ENCODE results near the gene PLXNA4.

PLXNA4 gene

GRCh38 chr7:132501956-132502355 is 74.3 kb downstream of the PLXNA4 start:
- DNase-seq (ENCODE audit: low read depth), result no peak

- no peak for DNase-seq (ENCODE audit: low read depth)
These were observed 75.4 kb downstream of the PLXNA4 start for GRCh38 chr7:132500727-132501440.

- DNase-seq (ENCODE audit: low read depth), result no peak
These were observed 76.8 kb downstream of the PLXNA4 start for GRCh38 chr7:132499487-132499886.

- DNase-seq (ENCODE audit: low read depth), result no peak
These were observed 77.2 kb downstream of the PLXNA4 start for GRCh38 chr7:132499065-132499464.

- no peak for DNase-seq (ENCODE audit: low read depth)
These were observed 78.0 kb downstream of the PLXNA4 start for GRCh38 chr7:132498319-132498718.

- no peak for DNase-seq (ENCODE audit: low read depth)
These were observed 79.2 kb downstream of the PLXNA4 start for GRCh38 chr7:132497098-132497497.

GRCh38 chr7:132495936-132496335 is 80.3 kb downstream of the PLXNA4 start:
- DNase-seq (ENCODE audit: low read depth), result no peak

GRCh38 chr7:132494474-132494873 is 81.8 kb downstream of the PLXNA4 start:
- DNase-seq (ENCODE audit: low read depth), result no peak

- DNase-seq (ENCODE audit: low read depth), result no peak
These were observed 83.3 kb downstream of the PLXNA4 start for GRCh38 chr7:132492823-132493445.

GRCh38 chr7:132491391-132491945 is 84.8 kb downstream of the PLXNA4 start:
- DNase-seq (ENCODE audit: low read depth), result no peak

GRCh38 chr7:132490474-132490873 is 85.8 kb downstream of the PLXNA4 start:
- no peak for DNase-seq (ENCODE audit: low read depth)

GRCh38 chr7:132489776-132490237 is 86.5 kb downstream of the PLXNA4 start:
- no peak for DNase-seq (ENCODE audit: low read depth)

GRCh38 chr7:132488634-132489302 is 87.5 kb downstream of the PLXNA4 start:
- no peak for DNase-seq (ENCODE audit: low read depth)

- DNase-seq (ENCODE audit: low read depth), result no peak
These were observed 90.0 kb downstream of the PLXNA4 start for GRCh38 chr7:132486274-132486610.

GRCh38 chr7:132485600-132486273 is 90.5 kb downstream of the PLXNA4 start:
- peak; percentile 14 for DNase-seq (ENCODE audit: low read depth)

- no peak for DNase-seq (ENCODE audit: low read depth)
These were observed 91.1 kb downstream of the PLXNA4 start for GRCh38 chr7:132485136-132485535.

- DNase-seq (ENCODE audit: low read depth), result no peak
These were observed 93.4 kb downstream of the PLXNA4 start for GRCh38 chr7:132482866-132483265.

GRCh38 chr7:132480534-132480933 is 95.7 kb downstream of the PLXNA4 start:
- no peak for DNase-seq (ENCODE audit: low read depth)

- DNase-seq (ENCODE audit: low read depth), result no peak
These were observed 99.7 kb downstream of the PLXNA4 start for GRCh38 chr7:132476541-132476940.

- no peak for DNase-seq (ENCODE audit: low read depth)
These were observed 100.6 kb downstream of the PLXNA4 start for GRCh38 chr7:132475669-132476116.

GRCh38 chr7:132475037-132475668 is 101.1 kb downstream of the PLXNA4 start:
- DNase-seq (ENCODE audit: low read depth), result no peak
